Esophagus muscularis mucosa (tissue), 3 donors: ENCODE results near the gene YPEL2.

Experiments used
- POLR2A ChIP-seq: fragments of 450-650 bp; IDR thresholded peaks from one replicate; pipeline ENCODE4 v1.6.1; 2017; ENCODE audit warnings: antibody characterized with exemption, moderate library complexity, mild to moderate bottlenecking, low read depth
- POLR2AphosphoS5 ChIP-seq, 2 donors: sonication (generic); formaldehyde crosslinking; IDR thresholded peaks; one replicate each; pipeline ENCODE4 v1.6.1; 2017; ENCODE audit warnings: antibody characterized with exemption in 2 of 2
- TF ChIP-seq, protein P1 (sequence below), 3 experiments: fragments of 200-600 bp in 2 of 3; fragments of 450-650 bp in 1 of 3; sonication (generic) in 2 of 3; IDR thresholded peaks; one replicate each; pipeline ENCODE4 v1.5.1; 2017 to 2019; ENCODE audit warnings: antibody characterized with exemption in 3 of 3, mild to moderate bottlenecking in 2 of 3, moderate library complexity in 1 of 3

DNA sequence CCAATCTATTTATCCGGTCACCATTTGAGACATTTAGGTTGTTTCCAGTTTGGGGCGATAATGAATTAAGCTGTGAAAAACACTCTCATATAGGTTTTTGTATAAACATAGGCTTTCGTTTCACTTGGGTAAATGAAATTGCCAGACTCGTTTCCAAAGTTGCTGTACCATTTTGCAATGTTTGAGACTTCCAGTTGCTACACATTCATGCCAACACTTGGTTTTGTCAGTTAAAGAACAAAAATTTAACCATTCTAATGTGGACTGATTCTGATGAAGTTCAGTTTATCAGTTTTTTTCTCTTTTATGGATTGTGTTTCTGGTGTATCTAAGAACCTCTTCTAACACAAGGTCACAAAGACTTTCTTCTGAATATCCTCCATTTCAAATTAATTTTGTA, 52.4 kb downstream of the YPEL2 start:
- TF ChIP-seq POLR2AphosphoS5 (IDR thresholded peaks at IDR 0.05) (no peak), POLR2A (no peak)
- TF ChIP-seq, protein P1, sequence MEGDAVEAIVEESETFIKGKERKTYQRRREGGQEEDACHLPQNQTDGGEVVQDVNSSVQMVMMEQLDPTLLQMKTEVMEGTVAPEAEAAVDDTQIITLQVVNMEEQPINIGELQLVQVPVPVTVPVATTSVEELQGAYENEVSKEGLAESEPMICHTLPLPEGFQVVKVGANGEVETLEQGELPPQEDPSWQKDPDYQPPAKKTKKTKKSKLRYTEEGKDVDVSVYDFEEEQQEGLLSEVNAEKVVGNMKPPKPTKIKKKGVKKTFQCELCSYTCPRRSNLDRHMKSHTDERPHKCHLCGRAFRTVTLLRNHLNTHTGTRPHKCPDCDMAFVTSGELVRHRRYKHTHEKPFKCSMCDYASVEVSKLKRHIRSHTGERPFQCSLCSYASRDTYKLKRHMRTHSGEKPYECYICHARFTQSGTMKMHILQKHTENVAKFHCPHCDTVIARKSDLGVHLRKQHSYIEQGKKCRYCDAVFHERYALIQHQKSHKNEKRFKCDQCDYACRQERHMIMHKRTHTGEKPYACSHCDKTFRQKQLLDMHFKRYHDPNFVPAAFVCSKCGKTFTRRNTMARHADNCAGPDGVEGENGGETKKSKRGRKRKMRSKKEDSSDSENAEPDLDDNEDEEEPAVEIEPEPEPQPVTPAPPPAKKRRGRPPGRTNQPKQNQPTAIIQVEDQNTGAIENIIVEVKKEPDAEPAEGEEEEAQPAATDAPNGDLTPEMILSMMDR (IDR thresholded peaks at IDR 0.05), result no peak
